ENCODE measurements around the gene TCERG1L. TPM values are rescaled to one million over a fixed set of nuclear protein-coding genes. Genes with fewer than 3 reads are reported as not detected.

The TCERG1L gene
- polyA plus RNA-seq, 1 of the 3 experiments (the other 2 are of a cell fraction) = not detected

DNA sequence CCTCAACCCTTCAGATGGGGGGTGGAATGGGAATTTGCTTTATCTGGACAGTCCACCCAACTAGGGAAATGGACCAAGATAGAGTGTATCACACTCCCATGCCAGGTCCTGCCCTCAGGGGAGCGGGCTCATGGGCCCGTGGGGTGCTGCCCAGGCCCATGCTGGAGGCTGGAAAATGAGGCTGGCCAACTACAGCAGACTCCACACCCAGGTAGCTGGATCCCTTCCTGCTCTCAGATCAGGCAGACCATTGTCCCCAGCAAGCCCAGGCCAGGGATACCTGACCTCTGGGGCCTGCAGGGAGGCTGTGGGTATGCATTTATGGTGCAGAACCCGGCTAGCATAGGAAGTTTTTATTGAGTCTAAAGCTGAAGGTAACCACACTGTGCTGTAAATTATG is 162.4 kb downstream of the TCERG1L start:
- H3K9ac ChIP-seq = no peak overlapping the region
- 0% methylated on average over 1 of the region's 3 CpGs for WGBS (ENCODE audit: low lambda C conversion rate)
- no peaks in the 10 kb centered on the region for H3F3A ChIP-seq (replicated peaks; ENCODE audit: insufficient read depth)
- POLR2A ChIA-PET = no interaction called here
- no peak overlapping the region for H3K4me3 ChIP-seq (ENCODE audit: low read depth in 2 of 2, low read length in 1 of 2)
- no peaks in the 10 kb centered on the region for H3K79me2 ChIP-seq (ENCODE audit: insufficient read depth)
- no peaks in the 10 kb centered on the region for H3K36me3 ChIP-seq (replicated peaks in 1 of 2; ENCODE audit: control insufficient read depth in 1 of 2, insufficient read depth in 2 of 2, low read length in 1 of 2)
- no peak for DNase-seq
- no peaks in the 10 kb centered on the region for H3K9me2 ChIP-seq
- H3K9me3 ChIP-seq = no peaks in the 10 kb centered on the region
- no peak for TF ChIP-seq SIN3A (IDR thresholded peaks at IDR 0.05; ENCODE audit: borderline replicate concordance, low read depth, low read length)
- TF ChIP-seq EP300 (IDR thresholded peaks at IDR 0.05; ENCODE audit: borderline replicate concordance in 1 of 2, low read depth in 1 of 2, low read length in 1 of 2) = no peak
- TF ChIP-seq YY1 (IDR thresholded peaks at IDR 0.05; ENCODE audit: low read depth) = no peak
- TF ChIP-seq, protein P1, sequence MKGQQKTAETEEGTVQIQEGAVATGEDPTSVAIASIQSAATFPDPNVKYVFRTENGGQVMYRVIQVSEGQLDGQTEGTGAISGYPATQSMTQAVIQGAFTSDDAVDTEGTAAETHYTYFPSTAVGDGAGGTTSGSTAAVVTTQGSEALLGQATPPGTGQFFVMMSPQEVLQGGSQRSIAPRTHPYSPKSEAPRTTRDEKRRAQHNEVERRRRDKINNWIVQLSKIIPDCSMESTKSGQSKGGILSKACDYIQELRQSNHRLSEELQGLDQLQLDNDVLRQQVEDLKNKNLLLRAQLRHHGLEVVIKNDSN (IDR thresholded peaks at IDR 0.05; ENCODE audit: borderline replicate concordance, low read depth) = no peak
- TF ChIP-seq FOSL2 (IDR thresholded peaks at IDR 0.05; ENCODE audit: borderline replicate concordance, low read depth) = no peak
- no peak for TF ChIP-seq TEAD4 (IDR thresholded peaks at IDR 0.05; ENCODE audit: borderline replicate concordance, insufficient read depth)
- TF ChIP-seq, protein P2, sequence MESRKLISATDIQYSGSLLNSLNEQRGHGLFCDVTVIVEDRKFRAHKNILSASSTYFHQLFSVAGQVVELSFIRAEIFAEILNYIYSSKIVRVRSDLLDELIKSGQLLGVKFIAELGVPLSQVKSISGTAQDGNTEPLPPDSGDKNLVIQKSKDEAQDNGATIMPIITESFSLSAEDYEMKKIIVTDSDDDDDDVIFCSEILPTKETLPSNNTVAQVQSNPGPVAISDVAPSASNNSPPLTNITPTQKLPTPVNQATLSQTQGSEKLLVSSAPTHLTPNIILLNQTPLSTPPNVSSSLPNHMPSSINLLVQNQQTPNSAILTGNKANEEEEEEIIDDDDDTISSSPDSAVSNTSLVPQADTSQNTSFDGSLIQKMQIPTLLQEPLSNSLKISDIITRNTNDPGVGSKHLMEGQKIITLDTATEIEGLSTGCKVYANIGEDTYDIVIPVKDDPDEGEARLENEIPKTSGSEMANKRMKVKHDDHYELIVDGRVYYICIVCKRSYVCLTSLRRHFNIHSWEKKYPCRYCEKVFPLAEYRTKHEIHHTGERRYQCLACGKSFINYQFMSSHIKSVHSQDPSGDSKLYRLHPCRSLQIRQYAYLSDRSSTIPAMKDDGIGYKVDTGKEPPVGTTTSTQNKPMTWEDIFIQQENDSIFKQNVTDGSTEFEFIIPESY (IDR thresholded peaks at IDR 0.05; ENCODE audit: borderline replicate concordance, low read depth) = no peak
- TF ChIP-seq GABPA (IDR thresholded peaks at IDR 0.05; ENCODE audit: low read depth) = no peak
- TF ChIP-seq TCF12 (IDR thresholded peaks at IDR 0.05) = no peak
- no peak overlapping the region for H3K4me2 ChIP-seq
- no peaks in the 10 kb centered on the region for H3K27me3 ChIP-seq (ENCODE audit: insufficient read depth)
- no peaks in the 10 kb centered on the region for H4K20me1 ChIP-seq (ENCODE audit: insufficient read depth)
- H3K4me1 ChIP-seq (ENCODE audit: control insufficient read depth in 1 of 2, insufficient read depth in 2 of 2, low read depth in 1 of 2, low read length in 1 of 2) = no peaks in the 10 kb centered on the region; a peak in 1 of 4 replicates
- H2AFZ ChIP-seq (ENCODE audit: low read depth) = no peak overlapping the region
- H3K27ac ChIP-seq (ENCODE audit: low read depth in 2 of 2, low read length in 1 of 2) = no peak overlapping the region
- CTCF ChIA-PET = interaction anchor here (1.3 kb wide), 1 partner anchor 16 kb away, joined by 4 read pairs; no protein-coding TSS in a partner anchor

DNA sequence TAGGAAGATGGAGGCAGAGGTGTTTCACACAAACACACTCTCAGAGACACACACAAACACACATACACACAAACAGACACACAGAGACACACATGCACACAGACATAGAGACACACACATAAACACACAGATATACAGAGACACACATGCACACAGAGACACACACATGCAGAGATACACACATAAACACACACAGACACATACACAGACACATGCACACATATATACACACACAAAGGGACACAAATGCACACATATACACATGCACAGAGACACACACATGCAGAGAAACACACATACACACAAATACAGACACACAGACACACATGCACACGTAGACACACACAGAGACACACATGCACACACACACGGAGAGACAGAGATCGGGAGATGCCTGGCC is 163.3 kb downstream of the TCERG1L start:
- DNase-seq = no peak
- H3K36me3 ChIP-seq (replicated peaks in 1 of 2; ENCODE audit: control insufficient read depth in 1 of 2, insufficient read depth in 2 of 2, low read length in 1 of 2) = no peaks in the 10 kb centered on the region
- no peaks in the 10 kb centered on the region; a peak in 1 of 4 replicates for H3K4me1 ChIP-seq (ENCODE audit: control insufficient read depth in 1 of 2, insufficient read depth in 2 of 2, low read depth in 1 of 2, low read length in 1 of 2)
- ChIA-PET POLR2A (no interaction called here), CTCF (no interaction called here)
- H3F3A ChIP-seq (replicated peaks; ENCODE audit: insufficient read depth) = no peaks in the 10 kb centered on the region
- no peak overlapping the region for H3K9ac ChIP-seq
- no peaks in the 10 kb centered on the region for H3K9me3 ChIP-seq
- no peaks in the 10 kb centered on the region for H4K20me1 ChIP-seq (ENCODE audit: insufficient read depth)
- no peak overlapping the region for H3K4me2 ChIP-seq
- no peaks in the 10 kb centered on the region for H3K27me3 ChIP-seq (ENCODE audit: insufficient read depth)
- no peaks in the 10 kb centered on the region for H3K79me2 ChIP-seq (ENCODE audit: insufficient read depth)
- H3K27ac ChIP-seq (ENCODE audit: low read depth in 2 of 2, low read length in 1 of 2) = no peak overlapping the region
- no peaks in the 10 kb centered on the region for H3K9me2 ChIP-seq
- no peak overlapping the region for H2AFZ ChIP-seq (ENCODE audit: low read depth)
- H3K4me3 ChIP-seq (ENCODE audit: low read depth in 2 of 2, low read length in 1 of 2) = no peak overlapping the region
- 44% methylated on average over 3 of the region's 3 CpGs for WGBS (ENCODE audit: low lambda C conversion rate)
- TF ChIP-seq, protein P3, sequence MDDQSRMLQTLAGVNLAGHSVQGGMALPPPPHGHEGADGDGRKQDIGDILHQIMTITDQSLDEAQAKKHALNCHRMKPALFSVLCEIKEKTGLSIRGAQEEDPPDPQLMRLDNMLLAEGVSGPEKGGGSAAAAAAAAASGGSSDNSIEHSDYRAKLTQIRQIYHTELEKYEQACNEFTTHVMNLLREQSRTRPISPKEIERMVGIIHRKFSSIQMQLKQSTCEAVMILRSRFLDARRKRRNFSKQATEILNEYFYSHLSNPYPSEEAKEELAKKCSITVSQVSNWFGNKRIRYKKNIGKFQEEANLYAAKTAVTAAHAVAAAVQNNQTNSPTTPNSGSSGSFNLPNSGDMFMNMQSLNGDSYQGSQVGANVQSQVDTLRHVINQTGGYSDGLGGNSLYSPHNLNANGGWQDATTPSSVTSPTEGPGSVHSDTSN (IDR thresholded peaks at IDR 0.05) = no peak
- TF ChIP-seq, protein P4, sequence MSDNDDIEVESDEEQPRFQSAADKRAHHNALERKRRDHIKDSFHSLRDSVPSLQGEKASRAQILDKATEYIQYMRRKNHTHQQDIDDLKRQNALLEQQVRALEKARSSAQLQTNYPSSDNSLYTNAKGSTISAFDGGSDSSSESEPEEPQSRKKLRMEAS (IDR thresholded peaks at IDR 0.05; ENCODE audit: low read depth) = no peak
- no peak for TF ChIP-seq GABPA (IDR thresholded peaks at IDR 0.05; ENCODE audit: low read depth)
- TF ChIP-seq, protein P5, sequence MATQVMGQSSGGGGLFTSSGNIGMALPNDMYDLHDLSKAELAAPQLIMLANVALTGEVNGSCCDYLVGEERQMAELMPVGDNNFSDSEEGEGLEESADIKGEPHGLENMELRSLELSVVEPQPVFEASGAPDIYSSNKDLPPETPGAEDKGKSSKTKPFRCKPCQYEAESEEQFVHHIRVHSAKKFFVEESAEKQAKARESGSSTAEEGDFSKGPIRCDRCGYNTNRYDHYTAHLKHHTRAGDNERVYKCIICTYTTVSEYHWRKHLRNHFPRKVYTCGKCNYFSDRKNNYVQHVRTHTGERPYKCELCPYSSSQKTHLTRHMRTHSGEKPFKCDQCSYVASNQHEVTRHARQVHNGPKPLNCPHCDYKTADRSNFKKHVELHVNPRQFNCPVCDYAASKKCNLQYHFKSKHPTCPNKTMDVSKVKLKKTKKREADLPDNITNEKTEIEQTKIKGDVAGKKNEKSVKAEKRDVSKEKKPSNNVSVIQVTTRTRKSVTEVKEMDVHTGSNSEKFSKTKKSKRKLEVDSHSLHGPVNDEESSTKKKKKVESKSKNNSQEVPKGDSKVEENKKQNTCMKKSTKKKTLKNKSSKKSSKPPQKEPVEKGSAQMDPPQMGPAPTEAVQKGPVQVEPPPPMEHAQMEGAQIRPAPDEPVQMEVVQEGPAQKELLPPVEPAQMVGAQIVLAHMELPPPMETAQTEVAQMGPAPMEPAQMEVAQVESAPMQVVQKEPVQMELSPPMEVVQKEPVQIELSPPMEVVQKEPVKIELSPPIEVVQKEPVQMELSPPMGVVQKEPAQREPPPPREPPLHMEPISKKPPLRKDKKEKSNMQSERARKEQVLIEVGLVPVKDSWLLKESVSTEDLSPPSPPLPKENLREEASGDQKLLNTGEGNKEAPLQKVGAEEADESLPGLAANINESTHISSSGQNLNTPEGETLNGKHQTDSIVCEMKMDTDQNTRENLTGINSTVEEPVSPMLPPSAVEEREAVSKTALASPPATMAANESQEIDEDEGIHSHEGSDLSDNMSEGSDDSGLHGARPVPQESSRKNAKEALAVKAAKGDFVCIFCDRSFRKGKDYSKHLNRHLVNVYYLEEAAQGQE (IDR thresholded peaks at IDR 0.05; ENCODE audit: low read depth, low read length) = no peak
- no peak for TF ChIP-seq YY1 (IDR thresholded peaks at IDR 0.05; ENCODE audit: low read depth)
- TF ChIP-seq, protein P2 (IDR thresholded peaks at IDR 0.05; ENCODE audit: borderline replicate concordance, low read depth) = no peak
- no peak for TF ChIP-seq SMC3 (IDR thresholded peaks at IDR 0.05; ENCODE audit: low read depth, low read length)
- TF ChIP-seq SIN3A (IDR thresholded peaks at IDR 0.05; ENCODE audit: borderline replicate concordance, low read depth, low read length) = no peak
- TF ChIP-seq NRF1 (IDR thresholded peaks at IDR 0.05; ENCODE audit: low read depth, low read length) = no peak
- no peak for TF ChIP-seq GATA2 (CRISPR knock-in tag; IDR thresholded peaks at IDR 0.05)
- no peak for TF ChIP-seq RXRA (IDR thresholded peaks at IDR 0.05; ENCODE audit: borderline replicate concordance, low read depth)
- TF ChIP-seq RFX5 (IDR thresholded peaks at IDR 0.05; ENCODE audit: low read length) = no peak
